ENCODE results near the gene ZNF69.
"Not testable (repeated sequence)": the region's sequence is repeated elsewhere in the genome, so short reads cannot be mapped to it uniquely, and the experiment has no call there.

DNA sequence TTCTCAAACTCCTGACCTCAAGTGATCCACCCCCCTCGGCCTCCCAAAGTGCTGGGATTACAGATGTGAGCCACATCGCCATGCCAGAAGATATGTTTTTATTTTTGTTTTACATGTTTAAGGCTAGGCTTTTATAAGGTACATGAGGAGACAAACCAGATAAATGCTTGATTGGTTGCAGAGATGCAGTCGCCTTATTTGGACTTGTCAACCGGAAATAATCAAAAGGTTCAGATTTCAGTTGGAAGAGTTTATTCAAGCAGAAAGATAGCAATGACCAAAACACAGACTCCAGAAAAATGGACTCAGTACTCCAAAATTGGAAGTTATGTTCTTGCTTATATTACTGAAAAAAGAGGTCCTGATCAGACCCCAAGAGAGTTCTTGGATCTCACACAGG, 37.3 kb upstream of the ZNF69 start:
- not testable (repeated sequence) for TF ChIP-seq POLR2A (IDR thresholded peaks at IDR 0.05; ENCODE audit: low read length); GATA1 (IDR thresholded peaks at IDR 0.05; ENCODE audit: low read depth, low read length)

Data from erythroblast (primary cell).